LNCaP clone FGC (cell line): Measurements from ENCODE around the gene ITGB7.
"Not testable (repeated sequence)": the region's sequence is repeated elsewhere in the genome, so short reads cannot be mapped to it uniquely, and the experiment has no call there.

Experiments used
- DNase-seq: peaks from one replicate; pipeline ENCODE4 v3.0.0-alpha.2; 2011; ENCODE audit warnings: low read depth
- H3K4me3 ChIP-seq: 2 replicates; pipeline ENCODE4 v1.5.1; 2011; ENCODE audit warnings: mild to moderate bottlenecking, low read depth, low read length, control low read depth
- TF ChIP-seq, protein P1 (sequence below): IDR thresholded peaks from 2 replicates; pipeline ENCODE4 v1.5.1; 2012; ENCODE audit warnings: mild to moderate bottlenecking; ENCODE audit not compliant: control insufficient read depth, insufficient read depth; ENCODE audit errors: extremely low read depth

The ITGB7 gene

DNA sequence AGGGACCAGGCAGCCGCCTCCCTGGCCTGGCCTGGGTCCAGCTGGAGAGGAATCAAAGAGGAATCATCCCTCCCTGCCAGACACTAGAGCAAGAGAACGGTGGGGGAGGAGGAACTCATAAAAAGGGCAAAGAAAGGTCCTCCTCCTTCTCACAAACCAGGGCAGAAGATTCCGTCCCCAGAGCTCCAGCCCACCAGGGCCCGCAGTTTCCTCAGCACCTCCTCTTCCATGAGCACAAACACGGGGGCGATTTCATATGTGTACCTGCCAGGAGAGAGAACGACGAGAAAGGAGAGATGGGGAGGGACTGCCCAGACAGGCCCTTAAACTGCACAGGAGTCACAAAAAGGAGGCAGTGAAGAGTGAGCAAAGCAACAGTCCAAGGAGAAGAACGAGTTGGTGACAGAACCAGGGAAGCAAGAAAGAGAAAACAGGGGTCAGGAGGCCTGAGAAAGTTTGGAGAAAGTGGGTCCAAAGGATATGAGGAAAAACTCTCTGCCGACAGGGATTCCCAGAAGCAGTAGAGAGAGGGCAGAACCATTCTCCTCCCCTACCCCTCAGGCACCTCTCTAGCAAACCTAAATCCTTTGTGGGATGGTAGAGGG lies 35.2 kb downstream of the ITGB7 start:
- TF ChIP-seq, protein P1, sequence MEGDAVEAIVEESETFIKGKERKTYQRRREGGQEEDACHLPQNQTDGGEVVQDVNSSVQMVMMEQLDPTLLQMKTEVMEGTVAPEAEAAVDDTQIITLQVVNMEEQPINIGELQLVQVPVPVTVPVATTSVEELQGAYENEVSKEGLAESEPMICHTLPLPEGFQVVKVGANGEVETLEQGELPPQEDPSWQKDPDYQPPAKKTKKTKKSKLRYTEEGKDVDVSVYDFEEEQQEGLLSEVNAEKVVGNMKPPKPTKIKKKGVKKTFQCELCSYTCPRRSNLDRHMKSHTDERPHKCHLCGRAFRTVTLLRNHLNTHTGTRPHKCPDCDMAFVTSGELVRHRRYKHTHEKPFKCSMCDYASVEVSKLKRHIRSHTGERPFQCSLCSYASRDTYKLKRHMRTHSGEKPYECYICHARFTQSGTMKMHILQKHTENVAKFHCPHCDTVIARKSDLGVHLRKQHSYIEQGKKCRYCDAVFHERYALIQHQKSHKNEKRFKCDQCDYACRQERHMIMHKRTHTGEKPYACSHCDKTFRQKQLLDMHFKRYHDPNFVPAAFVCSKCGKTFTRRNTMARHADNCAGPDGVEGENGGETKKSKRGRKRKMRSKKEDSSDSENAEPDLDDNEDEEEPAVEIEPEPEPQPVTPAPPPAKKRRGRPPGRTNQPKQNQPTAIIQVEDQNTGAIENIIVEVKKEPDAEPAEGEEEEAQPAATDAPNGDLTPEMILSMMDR = no peak
- peak; percentile 59 for DNase-seq
- H3K4me3 ChIP-seq = no peak overlapping the region

DNA sequence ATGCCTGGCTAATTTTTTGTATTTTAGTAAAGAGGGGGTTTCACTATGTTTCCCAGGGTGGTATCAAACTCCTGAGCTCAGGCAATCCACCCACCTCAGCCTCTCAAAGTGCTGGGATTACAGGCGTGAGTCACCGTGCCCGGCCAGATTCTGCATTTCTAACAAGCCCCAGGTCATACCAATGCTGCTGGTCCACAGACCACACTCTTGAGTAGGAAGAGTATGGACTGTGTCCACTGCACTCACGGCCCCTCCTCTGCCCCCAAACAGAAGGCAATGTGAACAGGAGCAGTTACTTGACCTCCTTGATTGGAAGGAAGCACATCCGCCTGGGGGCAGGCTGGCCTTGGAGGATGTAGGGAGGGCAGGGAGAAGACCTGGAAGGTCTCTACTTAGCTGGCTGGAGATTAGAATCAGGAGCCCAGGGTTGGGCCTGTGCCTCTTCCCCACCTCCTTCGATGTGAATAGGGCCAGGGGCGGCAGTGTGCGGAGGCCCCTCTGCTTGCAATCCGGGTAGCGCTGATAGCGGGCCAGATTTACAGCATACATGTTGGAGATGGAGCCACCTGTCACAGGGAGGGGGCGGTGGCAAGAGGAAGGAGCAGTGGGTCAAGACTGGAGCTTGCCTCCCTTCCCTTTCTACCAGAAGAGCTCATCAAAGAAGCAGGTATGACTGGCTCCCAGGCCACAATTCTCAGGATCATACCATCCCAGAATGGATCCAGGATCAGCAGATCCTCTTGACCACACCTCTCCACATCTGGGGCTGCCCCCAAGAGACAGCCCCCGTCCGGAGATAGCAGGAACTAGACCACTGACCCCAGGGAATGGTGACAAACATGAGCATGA lies 36.0 kb downstream of the ITGB7 start:
- DNase-seq = no peak
- H3K4me3 ChIP-seq = no peak overlapping the region
- TF ChIP-seq, protein P1 = no peak

GRCh38 chr12:53170215-53170614 lies 36.8 kb downstream of the ITGB7 start:
- no peak overlapping the region for H3K4me3 ChIP-seq
- TF ChIP-seq, protein P1 = no peak
- DNase-seq = no peak

- TF ChIP-seq, protein P1 = no peak
- DNase-seq = no peak
- no peak overlapping the region for H3K4me3 ChIP-seq
Measured at GRCh38 chr12:53169644-53170043, 37.4 kb downstream of the ITGB7 start.

DNA sequence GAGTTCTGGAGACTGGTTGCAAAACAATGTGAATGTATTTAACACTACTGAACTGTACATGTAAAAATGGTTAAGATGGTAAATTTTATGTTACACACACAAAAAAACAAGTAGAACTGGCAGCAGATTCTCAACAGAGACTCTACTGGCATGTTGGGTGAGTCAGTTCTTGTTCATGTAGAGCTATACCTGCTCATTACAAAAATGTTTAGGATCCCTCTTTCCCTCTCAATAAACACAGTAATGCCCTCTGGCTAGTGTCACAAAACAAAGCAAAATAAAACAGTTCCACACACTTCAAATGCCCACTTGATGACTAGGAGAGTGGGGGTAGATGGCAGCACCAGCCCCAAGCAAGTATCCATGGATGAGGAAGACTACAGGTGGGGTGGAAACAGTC lies 40.2 kb downstream of the ITGB7 start:
- TF ChIP-seq, protein P1 = no peak
- H3K4me3 ChIP-seq = no peak overlapping the region
- DNase-seq = no peak

- DNase-seq, H3K4me3 ChIP-seq: not testable (repeated sequence)
Measured at GRCh38 chr12:53163008-53163407, 44.0 kb downstream of the ITGB7 start.

DNA sequence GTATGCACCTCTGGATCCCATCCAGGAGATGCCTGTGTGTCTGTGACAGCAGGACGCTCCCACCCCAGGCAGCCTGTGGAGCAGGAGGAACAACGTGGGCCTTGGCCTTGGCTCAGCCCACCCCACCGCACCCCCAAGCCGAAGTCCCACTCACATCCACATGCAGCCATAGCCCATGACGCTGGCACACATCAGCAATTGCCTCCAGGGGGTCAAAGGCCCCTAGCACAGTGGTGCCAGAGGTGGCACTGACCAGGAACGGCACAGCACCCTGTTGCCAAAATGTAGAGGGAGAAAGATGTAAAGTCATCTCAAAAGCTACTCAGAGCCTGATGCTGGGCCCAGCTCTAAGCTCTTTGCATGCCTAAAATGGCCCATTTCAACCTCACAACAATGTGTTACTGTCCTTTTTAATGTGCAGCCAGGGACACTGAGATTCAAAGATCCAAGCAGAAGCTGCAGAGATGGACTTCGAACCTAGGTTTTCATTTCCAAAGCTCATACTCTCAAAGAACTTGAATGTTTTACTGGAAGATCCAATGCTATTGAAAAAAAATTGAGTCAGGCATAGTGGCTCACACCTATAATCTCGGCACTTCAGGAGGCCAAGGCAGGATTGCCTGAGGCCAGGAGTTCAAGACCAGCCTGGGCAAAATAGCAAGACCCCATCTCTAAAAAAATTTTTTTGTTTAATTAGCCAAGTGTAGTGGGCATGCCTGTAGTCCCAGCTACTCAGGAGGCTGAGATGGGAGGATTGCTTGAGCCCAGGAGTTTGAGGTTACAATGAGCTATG lies 45.7 kb downstream of the ITGB7 start:
- no peak for DNase-seq
- TF ChIP-seq, protein P1 = no peak
- no peak overlapping the region for H3K4me3 ChIP-seq
